ENCODE measurements around the gene NPW. TPM values are rescaled to one million over a fixed set of nuclear protein-coding genes. Genes with fewer than 3 reads are reported as not detected.

NPW gene
- total RNA-seq, 1 experiment from 2014 or later, result 7.1 TPM

- no peaks in the 10 kb centered on the region for H3K4me1 ChIP-seq (ENCODE audit: insufficient read depth, low read length)
Observed at GRCh38 chr16:2037115-2037514, 17.5 kb downstream of the NPW start.

More at GRCh38 chr16:2037115-2037514, 17.5 kb downstream of the NPW start:
- Mint-ChIP-seq H3K4me3 (no peak overlapping the region), H3K27me3 (ENCODE audit: low read depth) (no peaks in the 10 kb centered on the region), H3K9me3 (no peaks in the 10 kb centered on the region), H3K4me1 (peaks cover 7 to 9% of the 10 kb centered on the region in 2 experiments), H3K27ac (no peak overlapping the region), H3K36me3 (ENCODE audit: insufficient read depth in 1 of 3, low read depth in 3 of 3) (no peaks in the 10 kb centered on the region; a peak in 3 of 7 replicates)
- Histone ChIP-seq H3K79me2 (ENCODE audit: insufficient read depth, low read length) (no peaks in the 10 kb centered on the region), H3T11ph (ENCODE audit: low read length) (no peak overlapping the region), H3K18ac (ENCODE audit: insufficient read length, low read depth, low read length) (no peak overlapping the region), H3K27me3 (ENCODE audit: insufficient read depth, low read length) (no peaks in the 10 kb centered on the region), H3K9me3 (ENCODE audit: control insufficient read depth, low read depth, low read length) (no peaks in the 10 kb centered on the region), H4K20me1 (ENCODE audit: control insufficient read depth, insufficient read depth, insufficient read length) (no peaks in the 10 kb centered on the region), H3K79me1 (ENCODE audit: insufficient read depth, low read depth, low read length, poor library complexity, severe bottlenecking) (no peaks in the 10 kb centered on the region), H2AK5ac (ENCODE audit: insufficient read length, low read length) (no peak overlapping the region), H3K9ac (ENCODE audit: extremely low read depth, insufficient read length, low read length) (no peak overlapping the region), H3K56ac (ENCODE audit: insufficient read length, low read depth, low read length) (no peak overlapping the region), H3K14ac (ENCODE audit: insufficient read depth, low read length) (no peak overlapping the region), H4K5ac (ENCODE audit: insufficient read length, low read depth, low read length) (no peak overlapping the region), H2BK20ac (ENCODE audit: low read depth, low read length, poor library complexity, severe bottlenecking) (no peak overlapping the region), H3K23ac (ENCODE audit: insufficient read length, low read depth, low read length) (no peak overlapping the region), H4K91ac (ENCODE audit: insufficient read length, low read depth, low read length) (no peak overlapping the region), H2BK12ac (ENCODE audit: insufficient read length, low read depth, low read length) (no peak overlapping the region), H3K4ac (ENCODE audit: low read depth, low read length) (no peak overlapping the region), H3K27ac (ENCODE audit: insufficient read length, low read depth, low read length) (no peak overlapping the region), H2BK5ac (ENCODE audit: insufficient read length, low read length) (no peak overlapping the region), H3K23me2 (ENCODE audit: insufficient read length, low read depth, low read length, poor library complexity, severe bottlenecking) (no peaks in the 10 kb centered on the region), H3K4me2 (ENCODE audit: insufficient read depth, insufficient read length, low read length) (no peak overlapping the region), H4K8ac (replicated peaks; ENCODE audit: insufficient read length, low read depth, low read length) (no peak overlapping the region), H2BK120ac (ENCODE audit: low read depth, low read length, poor library complexity, severe bottlenecking) (no peak overlapping the region), H2BK15ac (ENCODE audit: low read depth, low read length) (no peak overlapping the region), H2AFZ (ENCODE audit: low read length) (no peak overlapping the region)
- no CpG with 5 or more reads among the region's 15 CpGs for WGBS (ENCODE audit: extremely low coverage, insufficient read length, low lambda C conversion rate)
- no peak for TF ChIP-seq CTCF (conservative IDR thresholded peaks at IDR 0.05)
- no peak for DNase-seq

All from H9 (cell line).